Activated CD4-positive, CD25-positive, alpha-beta regulatory T cell treated with anti-CD3 and anti-CD28 coated beads, Interleukin-2, amount 50 U/mL, for 16 hours (primary cell): Measurements from ENCODE around the gene C5orf52.
"Not testable (repeated sequence)": the region's sequence is repeated elsewhere in the genome, so short reads cannot be mapped to it uniquely, and the experiment has no call there.

Experiments used
- DNase-seq: peaks from one replicate; pipeline ENCODE4 v3.0.0-alpha.2; 2020; ENCODE audit warnings: low read depth, low spot score

The C5orf52 gene

DNA sequence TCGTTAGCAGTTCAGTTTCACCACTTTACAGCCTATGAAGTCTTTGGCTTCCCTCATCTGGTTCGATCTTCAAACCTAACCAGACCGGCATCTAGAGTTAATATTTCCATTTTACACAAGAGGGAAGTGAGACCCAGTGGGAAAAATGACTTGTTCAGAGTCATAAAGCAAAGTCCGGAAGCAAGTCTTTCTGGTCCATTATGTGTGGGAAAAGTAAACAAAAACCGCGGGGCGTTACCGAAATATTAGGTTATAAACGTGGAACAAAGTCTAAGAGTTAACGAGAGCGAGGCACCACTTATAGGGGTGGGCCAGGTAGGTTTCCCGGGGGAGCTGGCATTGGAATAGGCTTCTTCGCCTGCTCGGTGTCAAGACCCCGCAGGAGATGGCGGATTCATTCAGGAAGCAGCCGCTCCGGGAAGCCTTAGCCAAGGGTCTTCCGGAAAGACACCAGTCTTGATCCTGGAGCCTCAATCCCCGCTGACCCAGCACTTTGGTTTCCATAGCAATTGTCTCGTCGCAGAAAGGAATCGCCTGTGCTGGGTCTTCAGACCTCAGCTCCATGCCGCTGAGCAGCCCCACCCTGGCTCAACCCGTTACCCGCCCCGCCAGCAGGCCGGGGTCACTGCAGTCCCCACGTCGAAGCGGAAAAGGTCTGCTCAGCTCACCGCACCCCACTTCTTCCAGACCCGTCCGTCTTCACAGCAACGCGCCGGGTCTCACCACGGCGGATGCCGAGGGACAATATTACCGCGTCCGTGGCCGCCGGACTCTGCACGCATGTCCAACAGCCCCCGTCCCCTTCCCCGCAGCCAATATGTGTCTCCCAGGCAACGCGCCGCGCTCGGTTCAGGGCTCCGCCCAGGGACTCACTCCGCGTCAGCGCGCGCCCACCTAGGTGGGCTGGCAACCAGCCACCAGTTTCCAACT lies at the start of gene C5orf52:
Gene C5orf52 (plus strand): TSS at position 872 of the 930 bp plus-strand sequence. CDS start 82 bp downstream, outside the sequence.
- no peak for DNase-seq

DNA sequence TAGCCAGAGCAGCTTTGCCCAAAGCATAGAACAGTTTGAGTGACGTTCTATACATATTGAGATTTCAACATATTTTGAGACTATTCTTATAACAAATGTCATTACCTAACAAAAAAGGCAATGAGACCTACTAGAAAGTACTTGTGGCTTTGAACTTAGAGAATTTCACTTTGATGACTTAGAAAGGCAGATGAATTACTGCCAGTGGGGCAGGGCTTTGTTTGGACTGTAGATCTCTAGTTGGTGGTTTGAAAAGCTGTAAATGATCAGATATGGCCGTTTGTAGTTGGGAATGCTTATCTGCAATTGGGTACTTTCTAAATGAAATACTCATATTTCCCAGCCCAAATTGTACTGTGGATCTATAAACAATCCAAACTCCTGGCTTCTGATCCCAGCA lies 47.2 kb upstream of the C5orf52 start:
- DNase-seq, result no peak

DNA sequence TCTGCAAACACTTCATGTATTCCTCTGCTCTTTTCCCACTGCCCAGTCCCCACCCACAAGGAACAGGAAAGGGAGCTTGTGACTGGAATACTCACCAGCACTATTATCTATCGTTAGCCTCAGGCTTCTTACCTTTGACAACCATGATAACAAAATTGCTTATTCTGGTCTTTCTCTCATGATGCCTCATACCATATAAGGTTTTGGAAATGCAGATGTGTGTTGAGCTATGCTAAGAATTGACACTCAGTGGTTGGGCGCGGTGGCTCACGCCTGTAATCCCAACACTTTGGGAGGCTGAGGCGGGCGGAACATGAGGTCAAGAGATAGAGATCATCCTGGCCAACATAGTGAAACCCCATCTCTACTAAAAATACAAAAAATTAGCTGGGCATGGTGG lies 44.5 kb upstream of the C5orf52 start:
- DNase-seq, result no peak

DNA sequence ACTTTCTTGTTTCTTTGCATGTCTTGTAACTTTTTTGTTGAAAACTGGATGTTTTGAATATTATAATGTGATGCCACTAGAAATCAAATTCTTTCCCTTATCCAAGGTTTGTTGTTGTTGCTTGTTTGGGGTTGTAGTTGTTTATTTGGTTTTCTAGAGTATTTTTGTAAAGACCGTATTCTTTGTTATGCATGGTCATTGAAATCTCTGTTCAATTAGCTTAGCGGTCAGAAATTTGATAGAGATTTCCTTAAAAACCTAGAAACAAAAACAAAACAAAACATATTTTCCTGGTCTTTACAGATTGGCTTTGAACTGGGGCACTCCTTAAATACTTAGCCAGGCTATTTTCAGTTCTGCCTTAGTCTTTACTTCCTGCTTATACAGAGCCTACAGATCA lies 41.0 kb upstream of the C5orf52 start:
- no peak for DNase-seq

- no peak for DNase-seq
Observed at GRCh38 chr5:157640406-157641066, 30.8 kb upstream of the C5orf52 start.

DNA sequence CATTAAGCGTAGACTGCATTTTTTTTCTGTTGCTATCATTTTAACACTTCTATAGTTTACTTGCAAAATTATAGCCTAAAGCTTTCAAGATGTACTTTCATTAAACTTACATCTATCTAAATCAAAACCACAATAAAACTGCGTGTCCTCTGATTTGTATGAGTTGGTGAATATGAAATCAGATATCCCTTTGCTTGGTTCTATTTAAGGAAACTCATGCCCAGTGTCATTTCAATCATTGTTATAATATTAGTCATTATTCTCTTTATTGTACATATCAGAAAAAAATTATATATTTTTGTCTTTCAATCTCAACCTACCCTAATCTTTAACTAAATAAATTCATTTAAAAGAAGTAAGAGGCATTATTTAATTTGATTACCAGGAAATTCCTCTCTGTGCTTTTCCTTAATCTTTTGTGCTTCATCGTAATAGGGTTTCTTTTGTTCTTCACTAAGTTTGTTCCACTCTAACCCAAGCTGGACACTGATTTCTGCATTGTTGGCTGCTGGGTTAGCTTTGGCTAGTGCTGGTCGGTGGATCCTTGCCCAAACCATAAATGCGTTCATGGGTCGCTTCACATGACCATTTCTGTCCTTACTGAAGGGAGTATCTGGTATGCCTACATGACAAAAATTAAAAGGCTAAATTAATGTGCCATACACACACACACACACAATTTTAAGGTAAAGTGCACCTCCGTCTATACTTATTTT lies 22.9 kb upstream of the C5orf52 start:
- no peak for DNase-seq

GRCh38 chr5:157649101-157649500 lies 22.2 kb upstream of the C5orf52 start:
- DNase-seq, result no peak

GRCh38 chr5:157650991-157651611 lies 20.2 kb upstream of the C5orf52 start:
- DNase-seq, result no peak

DNA sequence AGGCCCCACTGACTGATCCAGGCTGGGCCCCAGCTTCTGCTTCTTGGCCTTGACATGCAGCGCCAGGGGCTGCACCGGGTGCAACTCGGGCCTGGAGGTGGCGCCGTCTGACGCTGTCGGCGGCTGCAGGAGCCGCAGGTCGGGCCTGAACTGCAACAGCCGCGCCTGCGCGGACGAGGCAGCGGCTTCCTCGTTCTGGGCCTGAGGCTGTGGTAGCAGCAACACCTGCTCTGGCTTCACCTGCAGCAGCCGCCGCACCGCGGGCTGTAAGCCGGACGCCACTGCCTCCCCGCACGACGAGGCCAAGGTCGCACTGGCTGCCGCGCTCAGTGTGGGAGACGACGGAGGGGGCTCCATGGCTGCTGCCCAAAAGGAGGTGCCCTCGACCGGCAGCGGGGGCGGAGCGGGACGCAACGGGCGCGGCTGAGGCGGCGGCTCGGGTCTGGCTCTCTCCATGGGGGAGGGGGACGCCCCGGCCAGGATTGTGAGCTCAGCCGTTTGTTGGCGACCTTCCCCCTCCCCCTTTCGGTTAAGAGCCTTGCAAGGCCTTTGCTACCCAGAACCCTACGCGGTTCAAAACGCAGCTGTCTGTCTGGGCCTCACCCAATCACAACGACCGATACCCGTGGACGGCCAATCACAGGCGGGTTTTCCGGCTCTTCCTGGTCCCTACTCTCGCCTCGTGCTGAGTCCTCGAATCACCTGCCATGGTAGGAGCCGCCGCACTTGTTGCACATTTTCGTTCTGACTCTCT lies 19.5 kb upstream of the C5orf52 start:
- peak; percentile 51 for DNase-seq

DNA sequence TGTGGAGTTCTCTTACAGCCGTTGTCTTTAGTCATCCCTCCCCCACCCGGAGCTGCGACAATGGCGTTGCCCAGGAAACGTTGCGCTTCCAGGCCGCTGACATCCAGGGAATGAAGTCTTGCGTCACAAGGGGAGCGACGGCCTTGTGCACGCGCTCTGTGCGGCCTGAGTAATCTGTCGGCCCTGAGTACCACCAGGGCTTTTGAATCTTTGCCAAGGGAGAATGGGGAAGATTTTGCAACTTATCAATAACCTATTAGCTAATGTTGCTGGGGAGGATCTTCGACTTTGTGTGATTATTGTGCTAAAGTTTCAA lies 19.0 kb upstream of the C5orf52 start, which contains the start of gene SOX30:
Gene SOX30 (minus strand): TSS at position 62 of the 316 bp plus-strand sequence. CDS start 360 bp downstream, outside the sequence.
- DNase-seq, result no peak

GRCh38 chr5:157657516-157657915 lies 13.8 kb upstream of the C5orf52 start:
- DNase-seq, result no peak

- DNase-seq, result no peak
Observed at GRCh38 chr5:157658893-157659292, 12.4 kb upstream of the C5orf52 start.

- no peak for DNase-seq
Observed at GRCh38 chr5:157659868-157660660, 11.3 kb upstream of the C5orf52 start.

DNA sequence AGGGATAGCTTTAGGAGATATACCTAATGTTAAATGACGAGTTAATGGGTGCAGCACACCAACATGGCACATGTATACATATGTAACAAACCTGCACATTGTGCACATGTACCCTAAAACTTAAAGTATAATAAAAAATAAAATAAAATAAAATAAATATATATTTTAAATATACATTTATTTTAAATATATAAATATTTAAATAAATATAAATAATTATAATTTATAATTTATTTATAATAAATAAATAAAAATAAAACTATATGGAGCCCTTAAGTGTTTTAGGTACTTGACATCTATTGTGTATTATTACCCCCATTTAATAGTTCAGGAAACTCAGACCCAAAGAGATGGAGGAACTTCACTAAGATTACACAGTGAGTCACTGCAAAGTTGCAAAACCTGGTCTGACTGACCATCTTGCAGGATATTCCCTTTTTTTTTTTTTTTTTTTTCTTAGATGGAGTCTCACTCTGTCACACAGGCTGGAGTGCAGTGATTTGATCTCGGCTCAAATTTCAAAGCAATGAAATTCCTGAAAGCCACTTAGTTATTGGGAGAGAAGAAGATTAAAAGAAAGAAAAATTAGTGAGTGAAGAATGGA lies 5.8 kb upstream of the C5orf52 start:
- DNase-seq, result no peak

GRCh38 chr5:157668356-157668755 lies 3.0 kb upstream of the C5orf52 start:
- no peak for DNase-seq

DNA sequence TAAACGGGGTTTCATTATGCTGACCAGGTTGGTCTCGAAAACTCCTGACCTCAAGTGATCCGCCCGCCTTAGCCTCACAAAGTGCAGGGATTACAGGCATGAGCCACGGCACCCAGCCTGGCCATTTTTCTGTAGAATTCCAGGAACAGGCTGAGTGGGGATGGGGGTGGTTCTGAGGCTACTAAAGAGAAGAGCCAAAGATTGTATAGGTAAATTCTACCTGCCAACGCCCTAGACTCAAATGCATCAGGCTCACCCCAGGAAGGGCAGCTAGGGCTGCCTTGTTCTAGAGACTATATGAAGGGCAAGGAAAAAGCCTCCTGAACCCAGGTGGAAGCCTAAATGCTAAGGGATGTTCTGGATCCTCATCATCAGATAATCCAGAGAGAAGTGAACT lies 1.6 kb upstream of the C5orf52 start:
- DNase-seq, result no peak

- no peak for DNase-seq
Observed at GRCh38 chr5:157671592-157672330, 428 bp downstream of the C5orf52 start.

- DNase-seq, result no peak
Observed at GRCh38 chr5:157672976-157673375, 1.6 kb downstream of the C5orf52 start.

GRCh38 chr5:157674351-157674750 lies 3.0 kb downstream of the C5orf52 start:
- not testable (repeated sequence) for DNase-seq
